Spleen (tissue), 11 donors: ENCODE results near the gene ACTN1. TPM values are rescaled to one million over a fixed set of nuclear protein-coding genes. Genes with fewer than 3 reads are reported as not detected.

Source experiments
- DNase-seq: peaks from one replicate; pipeline ENCODE4 v3.0.0-alpha.2; 2020
- H3K27ac ChIP-seq, 8 donors: fragments of 200-600 bp; sonication (generic) in 7 of 8; 1 replicate in 4 of 8; 2 replicates in 4 of 8; pipeline versions ENCODE4 v1.5.0 to v1.8.0; 2016 to 2021; ENCODE audit warnings: inconsistent platforms in 4 of 8, mild to moderate bottlenecking in 4 of 8, moderate library complexity in 1 of 8
- H3K27me3 ChIP-seq, 7 donors: fragments of 200-600 bp; sonication (generic) in 6 of 7; replicated peaks in 1 of 7; 1 replicate in 4 of 7; 2 replicates in 3 of 7; pipeline versions ENCODE4 v1.5.0 to v1.8.0; 2016 to 2021; ENCODE audit warnings: inconsistent platforms in 3 of 7, mild to moderate bottlenecking in 1 of 7
- H3K36me3 ChIP-seq, 6 donors: fragments of 200-600 bp; sonication (generic) in 5 of 6; 1 replicate in 4 of 6; 2 replicates in 2 of 6; pipeline versions ENCODE4 v1.5.0 to v1.8.0; 2016 to 2021; ENCODE audit warnings: inconsistent platforms in 2 of 6
- H3K4me1 ChIP-seq, 6 donors: fragments of 200-600 bp; sonication (generic) in 5 of 6; 1 replicate in 3 of 6; 2 replicates in 3 of 6; pipeline versions ENCODE4 v1.5.0 to v1.8.0; 2016 to 2021; ENCODE audit warnings: inconsistent platforms in 3 of 6
- H3K4me3 ChIP-seq, 8 donors: fragments of 200-600 bp; sonication (generic) in 7 of 8; 1 replicate in 4 of 8; 2 replicates in 4 of 8; pipeline versions ENCODE4 v1.5.0 to v1.8.0; 2016 to 2021; ENCODE audit warnings: inconsistent platforms in 4 of 8, mild to moderate bottlenecking in 4 of 8, moderate library complexity in 2 of 8
- H3K9me3 ChIP-seq, 8 donors: fragments of 200-600 bp; sonication (generic) in 7 of 8; 1 replicate in 4 of 8; 2 replicates in 4 of 8; pipeline versions ENCODE4 v1.5.0 to v1.8.0; 2016 to 2021; ENCODE audit warnings: inconsistent platforms in 4 of 8
- POLR2A ChIP-seq, 3 donors: fragments of 450-650 bp; IDR thresholded peaks; one replicate each; pipeline ENCODE4 v1.5.1; 2017; ENCODE audit warnings: antibody characterized with exemption in 3 of 3, mild to moderate bottlenecking in 1 of 3
- POLR2AphosphoS5 ChIP-seq, 3 donors: sonication (generic); formaldehyde crosslinking; IDR thresholded peaks; one replicate each; pipeline ENCODE4 v1.5.1; 2017; ENCODE audit warnings: antibody characterized with exemption in 3 of 3
- WGBS, 5 donors: extraction: QIAGEN DNeasy Blood & Tissue Kit in 3 of 5; methylation state at CpG; one replicate each; pipeline versions ENCODE4 v1.1.5 to v1.1.7; 2013 to 2018; 5-methylcytosine and 5-hydroxymethylcytosine counted together
- intact Hi-C: fragments of 100-400 bp; cut with DNase I; formaldehyde crosslinking; loops from one replicate; pipeline ENCODE4 v1.15.0; 2023; ENCODE audit warnings: low total_unique reads
- polyA plus RNA-seq, 3 donors: library from polyadenylated mRNA; stranded (reverse); fragments of 200-250 nt; gene quantifications; one replicate each; pipeline ENCODE4 v1.2.1, GENCODE V29; 2013
- total RNA-seq, 7 donors: library from RNA; depleted of rRNA in 3 of 7; stranded (reverse); fragments of >200 nt in 3 of 7; fragmentation: NEBNext Ultra II Directional in 4 of 7; extraction: Animal tissue kit (Norgen Biotek cat#: 25700) in 4 of 7; gene quantifications; one replicate each; pipeline versions ENCODE4 v1.1.0 to v1.2.1, GENCODE V29; 2016 to 2021
- TF ChIP-seq, protein P1 (sequence below), 11 experiments: fragments of 200-600 bp in 7 of 11; fragments of 450-650 bp in 4 of 11; sonication (generic) in 4 of 11; IDR thresholded peaks in 8 of 11; conservative IDR thresholded peaks in 3 of 11; 1 replicate in 7 of 11; 2 replicates in 4 of 11; pipeline versions ENCODE4 v1.4.0 to v1.8.0; 2016 to 2021; ENCODE audit warnings: antibody characterized with exemption in 11 of 11, inconsistent platforms in 4 of 11, mild to moderate bottlenecking in 1 of 11
- donor health status: healthy with polysubstance abuse.
- donor health status: DM: no; HTN: no; CAD: no; lungs with moderate emphysema.
- donor health status: DM: no; HTN: no; CAD: no.
- donor health status: Bipolar disorder and iron deficiency.
- donor health status: healthy.
- donor health status: DM: no; HTN: no; CAD: no.
- donor health status: DM: yes; HTN: yes; CAD: no.

Gene ACTN1
- total and polyA plus RNA-seq, 10 donors = 15.4 to 315 (median 95.4) TPM

DNA sequence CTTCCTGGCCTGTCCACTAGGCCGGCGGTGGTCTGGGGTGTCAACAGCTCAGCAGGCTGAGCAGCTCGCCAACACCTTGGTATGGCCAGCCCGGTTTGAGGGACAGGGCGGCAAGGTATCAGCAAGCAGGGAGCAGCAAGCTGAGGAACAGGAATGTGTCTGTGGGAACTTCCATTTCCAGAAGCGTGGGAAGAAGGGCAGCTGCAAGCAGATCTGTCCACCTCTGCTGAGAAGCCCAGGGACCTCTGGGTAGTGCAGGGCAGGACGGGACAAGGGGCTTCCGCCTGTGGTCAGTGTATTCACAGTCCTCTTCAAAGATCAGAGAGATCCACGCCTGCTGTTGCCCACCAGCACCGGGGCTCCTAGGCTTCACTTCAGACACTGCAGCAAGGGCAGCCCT is 36.0 kb downstream of the ACTN1 start:
- H3K9me3 ChIP-seq = no peaks in the 10 kb centered on the region
- intact Hi-C loops = no loop called here
- no peak overlapping the region for H3K4me3 ChIP-seq
- H3K4me1 ChIP-seq = peaks cover 8 to 99% (median 43%) of the 10 kb centered on the region in 6 donors
- TF ChIP-seq, protein P1, sequence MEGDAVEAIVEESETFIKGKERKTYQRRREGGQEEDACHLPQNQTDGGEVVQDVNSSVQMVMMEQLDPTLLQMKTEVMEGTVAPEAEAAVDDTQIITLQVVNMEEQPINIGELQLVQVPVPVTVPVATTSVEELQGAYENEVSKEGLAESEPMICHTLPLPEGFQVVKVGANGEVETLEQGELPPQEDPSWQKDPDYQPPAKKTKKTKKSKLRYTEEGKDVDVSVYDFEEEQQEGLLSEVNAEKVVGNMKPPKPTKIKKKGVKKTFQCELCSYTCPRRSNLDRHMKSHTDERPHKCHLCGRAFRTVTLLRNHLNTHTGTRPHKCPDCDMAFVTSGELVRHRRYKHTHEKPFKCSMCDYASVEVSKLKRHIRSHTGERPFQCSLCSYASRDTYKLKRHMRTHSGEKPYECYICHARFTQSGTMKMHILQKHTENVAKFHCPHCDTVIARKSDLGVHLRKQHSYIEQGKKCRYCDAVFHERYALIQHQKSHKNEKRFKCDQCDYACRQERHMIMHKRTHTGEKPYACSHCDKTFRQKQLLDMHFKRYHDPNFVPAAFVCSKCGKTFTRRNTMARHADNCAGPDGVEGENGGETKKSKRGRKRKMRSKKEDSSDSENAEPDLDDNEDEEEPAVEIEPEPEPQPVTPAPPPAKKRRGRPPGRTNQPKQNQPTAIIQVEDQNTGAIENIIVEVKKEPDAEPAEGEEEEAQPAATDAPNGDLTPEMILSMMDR (IDR thresholded peaks at IDR 0.05 in 8 of 11, conservative IDR thresholded peaks at IDR 0.05 in 3 of 11) = no peak
- TF ChIP-seq POLR2AphosphoS5 (IDR thresholded peaks at IDR 0.05) (peak in 1 of 3 donors; percentile 49), POLR2A (IDR thresholded peaks at IDR 0.05) (no peak)
- no peaks in the 10 kb centered on the region for H3K36me3 ChIP-seq
- 75 to 93% (median 89%) methylated on average over 10 of the region's 10 CpGs for WGBS, 5 donors
- DNase-seq = no peak
- peak overlapping the region in 7 of 8 donors; percentile 22 to 92 (median 54) for H3K27ac ChIP-seq
- H3K27me3 ChIP-seq = no peaks in the 10 kb centered on the region

DNA sequence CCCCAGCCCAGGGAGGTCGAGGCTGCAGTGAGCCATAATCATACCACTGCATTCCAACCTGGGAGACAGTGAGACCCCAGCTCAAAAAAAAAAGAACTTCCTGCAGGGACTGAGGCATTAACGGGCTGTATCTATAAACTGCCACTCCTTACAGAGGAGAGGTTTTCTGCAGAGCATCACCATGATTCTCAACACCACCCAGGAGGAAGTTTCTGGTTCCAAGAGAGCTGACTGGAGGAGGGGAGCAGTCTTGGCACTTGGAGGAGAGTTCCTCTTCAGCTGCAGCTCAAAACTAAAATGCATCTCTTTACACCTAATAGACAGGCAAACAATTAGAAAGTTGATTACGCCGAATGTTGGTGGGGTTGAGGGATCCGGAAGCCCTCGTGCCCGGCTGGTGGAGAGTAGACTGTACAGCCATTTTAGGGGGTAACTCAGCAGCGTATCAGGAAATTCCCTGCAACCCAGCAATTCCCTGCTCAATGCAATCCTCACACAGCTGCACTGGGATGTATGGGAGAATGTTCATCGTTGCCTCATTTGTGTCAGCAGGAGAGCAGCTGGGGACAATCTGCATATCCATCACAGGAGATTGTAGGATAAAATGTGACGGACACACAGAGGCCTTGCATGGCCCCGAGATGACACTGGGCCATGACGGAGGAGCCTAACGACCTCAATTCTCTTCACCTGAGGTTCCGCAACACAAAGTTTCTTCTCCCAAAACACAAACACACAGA is 36.6 kb downstream of the ACTN1 start:
- TF ChIP-seq POLR2AphosphoS5 (IDR thresholded peaks at IDR 0.05) = no peak
- H3K27me3 ChIP-seq = no peaks in the 10 kb centered on the region
- no peak for DNase-seq
- H3K4me1 ChIP-seq = peaks cover 10 to 99% (median 43%) of the 10 kb centered on the region in 6 donors
- H3K36me3 ChIP-seq = no peaks in the 10 kb centered on the region
- intact Hi-C loops = no loop called here
- H3K4me3 ChIP-seq = no peak overlapping the region
- 69 to 74% (median 71%) methylated on average over 14 of the region's 14 CpGs for WGBS, 5 donors
- peak overlapping the region in 7 of 8 donors; percentile 22 to 92 (median 54) for H3K27ac ChIP-seq
- no peaks in the 10 kb centered on the region for H3K9me3 ChIP-seq

DNA sequence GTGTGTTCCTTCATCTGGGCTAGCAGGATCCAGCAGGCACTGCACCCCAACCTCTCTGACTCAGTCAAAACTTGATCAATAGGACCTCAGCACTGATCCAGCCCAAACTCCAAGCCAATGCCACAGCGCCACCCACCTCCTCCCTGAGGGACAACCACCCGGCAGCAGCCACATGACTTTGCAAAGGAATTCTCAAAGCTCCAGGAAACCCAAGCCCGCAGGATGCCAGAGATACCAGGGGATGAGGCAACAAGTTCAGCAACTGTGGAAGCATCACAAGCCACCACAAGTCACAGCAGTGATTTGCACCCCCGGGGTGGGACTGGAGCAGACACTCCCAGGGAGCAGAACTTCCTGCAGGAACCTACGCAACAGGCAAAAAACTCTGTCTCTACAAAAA is 37.3 kb downstream of the ACTN1 start:
- no peak overlapping the region for H3K4me3 ChIP-seq
- intact Hi-C loops = no loop called here
- H3K27me3 ChIP-seq = no peaks in the 10 kb centered on the region
- TF ChIP-seq, protein P1 (IDR thresholded peaks at IDR 0.05 in 8 of 11, conservative IDR thresholded peaks at IDR 0.05 in 3 of 11) = peak in 3 of 11 experiments; percentile 15 to 40 (median 17)
- peak in 2 of 3 donors; percentile 19 to 55 for TF ChIP-seq POLR2AphosphoS5 (IDR thresholded peaks at IDR 0.05)
- TF ChIP-seq POLR2A (IDR thresholded peaks at IDR 0.05) = no peak
- no peaks in the 10 kb centered on the region for H3K36me3 ChIP-seq
- 44 to 65% (median 53%) methylated on average over 5 of the region's 5 CpGs for WGBS, 5 donors
- H3K4me1 ChIP-seq = peaks cover 8 to 99% (median 44%) of the 10 kb centered on the region in 6 donors
- no peak for DNase-seq
- no peaks in the 10 kb centered on the region for H3K9me3 ChIP-seq
- peak overlapping the region in 7 of 8 donors; percentile 14 to 92 (median 54) for H3K27ac ChIP-seq

DNA sequence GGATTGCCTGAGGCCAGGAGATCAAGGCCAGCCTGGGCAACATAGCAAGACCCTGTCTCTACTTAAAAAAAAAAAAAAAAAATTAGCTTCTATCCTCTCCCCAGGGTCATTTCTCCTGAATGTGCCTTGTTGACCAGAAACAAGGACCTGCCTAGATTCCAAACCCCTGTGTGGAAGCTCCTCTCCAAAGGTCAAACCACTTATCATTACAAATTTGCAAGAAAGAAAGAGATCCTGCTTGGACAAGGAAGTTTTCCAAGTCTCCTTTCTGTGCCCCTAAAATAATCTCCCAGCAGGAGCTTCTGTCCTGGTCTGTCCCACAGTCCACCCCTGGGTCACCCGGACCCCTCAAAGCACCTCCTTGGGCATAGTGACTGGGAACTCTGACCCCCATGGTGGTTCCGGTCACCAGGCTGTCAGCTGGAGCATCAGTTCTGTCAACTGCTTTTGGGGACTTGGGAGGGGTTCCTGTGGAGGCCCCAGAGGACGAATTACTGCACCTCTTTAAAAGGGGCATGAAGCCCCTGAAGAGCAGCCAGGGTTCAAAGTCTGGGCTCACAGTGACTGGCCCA is 38.4 kb downstream of the ACTN1 start:
- peaks cover 13 to 99% (median 45%) of the 10 kb centered on the region in 6 donors for H3K4me1 ChIP-seq
- H3K9me3 ChIP-seq = no peaks in the 10 kb centered on the region
- no peak overlapping the region for H3K4me3 ChIP-seq
- TF ChIP-seq POLR2A (IDR thresholded peaks at IDR 0.05) = no peak
- no peaks in the 10 kb centered on the region for H3K36me3 ChIP-seq
- intact Hi-C loops = no loop called here
- peak overlapping the region in 7 of 8 donors; percentile 41 to 92 (median 69) for H3K27ac ChIP-seq
- 78 to 90% (median 84%) methylated on average over 3 of the region's 3 CpGs for WGBS, 5 donors
- no peak for DNase-seq
- no peaks in the 10 kb centered on the region for H3K27me3 ChIP-seq
